HPDE6-E6E7 (cell line): Measurements from ENCODE around the gene C1QC.

ENCODE experiments used
- DNase-seq: peaks from one replicate; pipeline ENCODE4 v3.0.0; 2011; ENCODE audit warnings: missing footprints; ENCODE audit errors: extremely low spot score

The C1QC gene

DNA sequence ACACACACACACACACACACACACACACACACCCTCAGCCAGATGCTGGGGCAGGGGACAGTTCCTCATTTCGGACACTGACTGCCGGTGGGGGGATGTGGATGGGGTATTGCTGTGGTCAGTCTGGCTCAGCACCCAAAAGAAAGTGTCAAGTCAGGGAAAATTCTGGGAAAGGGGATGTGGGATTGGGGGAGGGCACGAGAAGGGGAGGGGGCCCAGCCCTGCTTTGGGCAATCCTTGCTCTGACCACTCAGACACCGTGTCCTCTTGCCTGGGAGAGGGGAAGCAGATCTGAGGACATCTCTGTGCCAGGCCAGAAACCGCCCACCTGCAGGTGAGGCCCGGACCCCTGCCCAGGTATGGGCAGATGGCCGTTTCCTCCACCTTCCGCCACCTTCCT is at the start of gene C1QC:
TSS of gene C1QC (plus strand) at position 253 of the 400 bp plus-strand sequence. CDS start 391 bp downstream, outside the sequence.
- DNase-seq, result no peak

- DNase-seq, result no peak
Measured at GRCh38 chr1:22594396-22594795, 49.0 kb upstream of the C1QC start.

- no peak for DNase-seq
Measured at GRCh38 chr1:22595108-22595507, 48.3 kb upstream of the C1QC start.

DNA sequence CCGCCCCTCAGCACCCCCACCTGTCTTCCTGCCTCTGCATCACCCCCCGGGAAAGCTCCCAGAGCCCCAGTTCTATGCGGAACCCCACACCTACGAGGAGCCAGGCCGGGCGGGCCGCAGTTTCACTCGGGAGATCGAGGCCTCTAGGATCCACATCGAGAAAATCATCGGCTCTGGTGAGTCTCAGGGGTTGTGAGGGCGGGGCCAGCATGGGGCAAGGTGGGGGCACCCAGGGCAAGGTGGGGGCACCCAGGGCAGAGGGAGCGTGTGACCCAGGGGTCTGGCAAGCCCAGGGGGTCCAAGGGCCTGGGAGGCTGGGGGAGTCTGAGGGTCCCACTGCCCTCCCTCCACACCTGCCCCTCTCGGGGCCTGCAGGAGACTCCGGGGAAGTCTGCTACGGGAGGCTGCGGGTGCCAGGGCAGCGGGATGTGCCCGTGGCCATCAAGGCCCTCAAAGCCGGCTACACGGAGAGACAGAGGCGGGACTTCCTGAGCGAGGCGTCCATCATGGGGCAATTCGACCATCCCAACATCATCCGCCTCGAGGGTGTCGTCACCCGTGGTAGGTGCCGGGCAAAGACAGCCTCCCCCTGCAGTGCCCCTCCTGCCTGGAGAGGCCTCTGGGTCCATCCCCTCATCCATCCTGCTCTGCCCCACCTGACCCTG is 46.0 kb upstream of the C1QC start:
- no peak for DNase-seq

DNA sequence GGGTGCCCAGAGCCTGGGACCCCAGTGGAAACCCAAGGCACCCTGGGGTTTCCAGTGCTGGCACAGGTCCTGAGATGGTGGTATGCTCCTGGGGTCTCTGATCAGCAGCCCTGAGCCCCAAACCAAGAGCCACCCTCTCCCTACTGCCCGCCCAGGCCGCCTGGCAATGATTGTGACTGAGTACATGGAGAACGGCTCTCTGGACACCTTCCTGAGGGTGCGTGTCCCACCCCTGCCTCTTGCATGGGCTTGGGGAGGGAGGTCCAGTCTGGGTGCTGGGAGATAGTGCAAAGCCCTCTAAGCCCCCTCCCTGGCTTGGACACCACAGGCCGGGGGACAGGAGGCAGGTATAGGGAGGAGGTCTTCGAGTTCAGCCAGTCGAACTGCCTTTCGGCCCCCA is 45.4 kb upstream of the C1QC start:
- no peak for DNase-seq

DNA sequence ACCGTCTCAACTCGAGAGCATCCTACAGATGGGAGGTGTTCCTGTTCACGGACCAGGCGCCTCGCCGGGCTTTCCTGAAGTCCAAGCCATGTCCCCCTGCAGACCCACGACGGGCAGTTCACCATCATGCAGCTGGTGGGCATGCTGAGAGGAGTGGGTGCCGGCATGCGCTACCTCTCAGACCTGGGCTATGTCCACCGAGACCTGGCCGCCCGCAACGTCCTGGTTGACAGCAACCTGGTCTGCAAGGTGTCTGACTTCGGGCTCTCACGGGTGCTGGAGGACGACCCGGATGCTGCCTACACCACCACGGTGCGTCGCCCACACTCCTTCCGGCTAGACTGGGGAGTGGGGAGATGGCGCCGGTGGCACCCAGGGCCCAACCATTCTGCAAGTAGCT is 44.7 kb upstream of the C1QC start:
- DNase-seq, result no peak

- DNase-seq, result no peak
Measured at GRCh38 chr1:22600071-22600816, 43.2 kb upstream of the C1QC start.

- no peak for DNase-seq
Measured at GRCh38 chr1:22600817-22601605, 42.4 kb upstream of the C1QC start.

- no peak for DNase-seq
Measured at GRCh38 chr1:22601610-22602009, 41.8 kb upstream of the C1QC start.

DNA sequence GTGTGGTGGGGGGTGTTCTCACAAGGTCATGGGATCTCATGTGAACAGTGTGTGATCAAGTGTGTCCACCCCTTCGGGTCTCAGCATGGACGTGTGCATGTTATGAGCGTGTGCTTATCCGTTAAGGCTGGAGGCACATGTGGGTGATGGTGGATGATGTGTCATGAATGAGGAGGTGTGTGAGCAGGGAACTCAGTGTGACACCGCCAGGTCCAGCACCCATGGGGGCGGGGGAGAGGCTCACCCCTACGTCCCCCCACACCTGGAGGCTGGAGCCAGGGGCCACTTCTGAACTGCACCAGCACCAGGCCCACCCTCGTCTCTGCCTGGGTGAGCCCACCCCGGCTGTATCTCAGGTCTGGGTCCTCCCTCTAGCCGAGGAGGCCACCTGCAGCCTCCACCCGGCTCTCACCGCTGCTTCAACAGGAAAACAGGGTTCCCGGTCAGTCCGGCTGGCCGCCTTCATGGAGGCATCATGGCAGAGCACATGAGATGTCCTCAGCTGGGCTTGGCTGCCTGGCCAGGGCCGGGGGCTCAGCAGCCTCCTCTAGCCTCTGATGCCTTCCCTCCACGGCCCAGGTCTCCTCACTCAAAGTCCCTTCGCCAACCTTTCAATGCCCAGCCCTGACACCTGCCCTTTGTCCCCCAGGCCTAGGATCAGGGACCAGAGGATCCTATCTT is 41.2 kb upstream of the C1QC start:
- no peak for DNase-seq

DNA sequence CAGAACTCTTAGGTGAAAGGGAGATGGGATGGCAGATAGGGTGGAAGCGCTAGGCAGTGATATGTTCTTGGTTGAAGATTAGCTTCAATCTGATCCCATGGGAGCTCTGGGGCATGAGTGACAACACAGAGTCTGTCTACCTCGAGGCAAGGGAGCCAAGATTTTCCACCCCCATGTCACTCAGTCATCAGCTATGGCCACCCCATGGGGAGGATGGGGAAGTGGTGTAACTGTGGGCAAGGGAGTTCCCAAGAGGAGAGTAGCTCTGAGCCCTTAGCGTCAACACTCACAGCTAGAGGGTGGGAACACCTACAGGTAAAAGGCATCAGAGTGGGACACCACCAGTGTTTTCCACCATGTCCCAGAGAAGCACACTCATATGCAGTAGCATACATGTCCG is 37.3 kb upstream of the C1QC start:
- no peak for DNase-seq

GRCh38 chr1:22607154-22607553 is 36.3 kb upstream of the C1QC start:
- no peak for DNase-seq

DNA sequence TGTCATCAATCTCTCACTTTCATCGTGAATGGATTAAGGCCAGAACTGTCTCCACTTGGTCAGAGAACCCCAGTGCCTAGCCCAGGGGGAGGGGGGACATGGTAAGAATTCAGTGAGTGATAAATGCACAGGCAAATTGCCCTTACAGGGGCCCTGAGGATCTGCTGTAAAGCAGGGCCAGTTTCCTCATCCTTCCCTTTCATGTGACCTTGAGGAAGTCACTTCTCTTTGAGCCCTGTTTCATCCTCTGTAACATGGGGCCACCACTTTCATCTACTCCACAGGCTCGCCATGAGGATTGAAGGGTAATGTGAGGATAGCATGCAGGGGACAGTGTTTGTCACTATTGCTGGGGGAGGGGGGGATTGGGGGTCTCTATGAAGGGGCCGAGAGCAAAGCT is 35.1 kb upstream of the C1QC start:
- DNase-seq, result no peak

DNA sequence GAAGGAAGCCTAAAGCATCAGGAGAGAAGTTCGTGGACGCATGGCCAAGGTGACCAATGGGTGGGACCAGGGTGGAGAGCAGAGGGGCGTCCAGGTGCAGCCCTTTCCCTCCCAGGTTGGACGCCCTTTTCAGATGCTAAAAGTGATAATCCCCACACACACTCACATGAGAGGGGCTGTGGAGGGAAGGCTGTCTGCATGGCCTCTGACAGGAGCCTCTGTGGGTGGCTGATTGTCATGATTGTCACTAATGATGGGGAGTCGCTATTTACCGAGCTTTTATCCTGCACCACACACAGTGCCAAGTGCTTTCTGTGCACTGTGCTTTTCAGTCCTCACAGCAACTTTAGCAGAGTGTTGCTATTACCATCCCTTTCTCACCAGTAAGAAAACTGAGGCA is 34.1 kb upstream of the C1QC start:
- no peak for DNase-seq

DNA sequence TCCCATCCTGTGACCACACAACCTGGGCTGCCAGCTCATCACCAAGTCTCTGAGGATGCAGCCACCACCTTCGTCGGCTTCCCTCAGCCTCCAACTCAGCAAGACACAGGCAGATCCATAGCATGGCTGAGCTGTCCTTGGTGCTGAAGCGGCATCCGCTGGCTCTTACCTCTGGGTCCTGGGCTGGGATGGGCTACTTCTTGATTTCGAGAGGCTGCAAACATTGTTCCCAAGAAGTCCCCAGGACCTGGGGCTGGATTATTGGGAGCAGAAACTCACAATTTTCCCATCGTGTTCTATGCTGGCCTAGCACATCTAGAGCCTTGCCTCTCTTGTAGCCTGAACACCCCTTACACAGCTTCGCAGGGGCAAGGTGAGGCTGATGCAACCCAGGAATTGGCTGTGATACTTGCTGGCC is 31.9 kb upstream of the C1QC start:
- peak; percentile 45 for DNase-seq

GRCh38 chr1:22612671-22613571 is 30.5 kb upstream of the C1QC start:
- DNase-seq, result no peak

DNA sequence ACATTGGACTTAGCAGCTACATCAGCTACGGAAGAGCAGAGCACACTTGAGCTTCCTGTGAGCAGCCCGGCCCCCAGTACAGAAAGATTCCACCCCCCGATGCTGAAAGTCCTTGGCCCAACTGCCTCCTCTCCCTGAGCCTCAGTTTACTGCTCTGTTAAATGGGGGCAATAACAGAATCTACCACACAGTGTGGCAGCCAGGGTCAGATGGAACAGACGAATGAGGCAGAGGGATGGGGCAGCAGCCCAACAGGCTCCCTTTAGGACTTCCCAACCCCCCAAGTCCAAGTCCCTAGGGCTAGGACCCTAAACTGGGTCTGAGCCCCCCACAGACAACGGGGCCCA is 29.9 kb upstream of the C1QC start:
- no peak for DNase-seq

DNA sequence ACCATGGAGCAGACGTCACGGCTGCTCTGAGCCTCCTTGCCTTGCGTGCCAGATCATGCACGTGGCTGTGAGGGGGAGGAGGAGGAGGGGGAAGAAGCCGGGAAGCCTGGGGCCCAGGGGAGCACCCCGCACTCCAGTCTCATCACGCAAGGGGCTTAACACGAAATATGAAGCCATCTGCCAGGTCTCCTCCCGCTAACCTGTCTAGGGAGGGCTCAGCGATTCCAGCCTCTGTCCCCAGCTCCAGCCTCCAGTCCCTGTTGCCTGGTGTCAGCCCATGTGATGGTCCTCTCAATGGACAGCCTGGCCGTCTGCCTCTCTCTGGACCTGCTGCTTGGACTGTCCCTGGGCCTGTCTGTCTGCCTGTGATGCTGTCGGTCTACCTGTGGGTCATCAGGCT is 29.5 kb upstream of the C1QC start:
- no peak for DNase-seq

DNA sequence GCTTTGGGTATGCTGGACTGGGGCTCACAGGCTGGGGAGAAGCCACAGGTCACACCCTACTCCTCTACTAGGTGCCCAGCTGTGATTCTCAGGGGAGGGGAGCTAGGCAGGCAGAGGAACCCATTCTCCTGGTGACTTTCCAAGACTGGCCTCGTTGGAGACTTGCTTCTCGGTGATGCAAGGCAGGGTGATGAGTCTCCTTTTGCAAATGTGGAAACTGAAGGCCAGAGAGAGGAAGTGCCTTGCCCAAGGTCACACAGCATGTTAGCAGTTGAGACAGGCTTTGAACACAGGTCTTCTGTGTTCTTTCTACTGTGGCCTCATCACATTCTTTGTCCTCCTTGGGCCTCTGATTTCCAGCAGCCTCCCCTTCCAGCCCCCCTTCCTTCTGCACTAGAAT is 27.5 kb upstream of the C1QC start:
- DNase-seq, result no peak

DNA sequence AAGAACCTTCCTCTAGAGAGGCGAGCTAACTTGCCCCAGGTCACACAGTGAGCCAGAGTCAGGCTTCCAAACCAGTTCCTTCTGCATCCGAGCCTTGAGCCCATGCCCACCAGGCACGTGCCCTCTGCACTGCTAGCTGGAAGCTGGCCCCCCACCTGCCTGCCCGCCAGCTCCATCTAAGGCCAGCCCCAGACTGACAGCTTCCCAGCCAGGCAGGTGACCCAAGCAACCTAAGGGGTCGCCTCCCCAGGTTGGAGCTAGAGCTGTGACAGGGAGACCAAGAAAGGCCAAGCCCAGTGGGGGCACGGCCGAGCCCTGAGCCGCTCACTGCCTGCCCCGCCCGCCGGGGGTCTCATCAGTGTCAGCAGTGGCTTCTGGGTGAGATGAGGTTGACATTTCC is 26.9 kb upstream of the C1QC start:
- DNase-seq, result no peak

GRCh38 chr1:22618056-22618455 is 25.4 kb upstream of the C1QC start:
- DNase-seq, result no peak
